HCT116 (cell line): ENCODE results near the gene MAU2.

Experiments
- ELF1 ChIP-seq: IDR thresholded peaks from 2 replicates; pipeline ENCODE4 v1.6.1; 2012; ENCODE audit warnings: low read depth, borderline replicate concordance
- EZH2 ChIP-seq: fragments of 200-600 bp; sonication (generic); IDR thresholded peaks from 2 replicates; pipeline ENCODE4 v1.6.1; 2017; ENCODE audit warnings: antibody characterized with exemption, mixed run types
- POLR2A ChIP-seq: IDR thresholded peaks from 2 replicates; pipeline ENCODE4 v1.7.0; 2011; ENCODE audit warnings: borderline replicate concordance; ENCODE audit not compliant: insufficient read depth, insufficient read length; ENCODE audit errors: extremely low read depth
- POLR2AphosphoS5 ChIP-seq: IDR thresholded peaks from 2 replicates; pipeline ENCODE4 v1.6.1; 2011; ENCODE audit warnings: mild to moderate bottlenecking, low read depth, low read length, moderate library complexity
- ZFX ChIP-seq: fragments of 450-650 bp; IDR thresholded peaks from 2 replicates; pipeline ENCODE4 v1.6.1; 2017
- TF ChIP-seq, protein P1 (sequence below): IDR thresholded peaks from 2 replicates; pipeline ENCODE4 v1.6.1; 2012; ENCODE audit warnings: low read depth
- TF ChIP-seq, protein P2 (sequence below), 3 experiments: fragments of 200-600 bp in 1 of 3; sonication (generic) in 1 of 3; IDR thresholded peaks in 2 of 3; conservative IDR thresholded peaks in 1 of 3; 2 replicates each; pipeline ENCODE4 v1.5.1; 2012 to 2017; ENCODE audit warnings: low read depth in 2 of 3, low read length in 2 of 3, antibody characterized with exemption in 1 of 3, borderline replicate concordance in 1 of 3, control low read depth in 1 of 3, mild to moderate bottlenecking in 1 of 3, mixed read lengths in 1 of 3, mixed run types in 1 of 3, moderate library complexity in 1 of 3; ENCODE audit not compliant: insufficient read depth in 1 of 3
- TF ChIP-seq, protein P3 (sequence below): IDR thresholded peaks from 2 replicates; pipeline ENCODE4 v1.6.1; 2012

DNA sequence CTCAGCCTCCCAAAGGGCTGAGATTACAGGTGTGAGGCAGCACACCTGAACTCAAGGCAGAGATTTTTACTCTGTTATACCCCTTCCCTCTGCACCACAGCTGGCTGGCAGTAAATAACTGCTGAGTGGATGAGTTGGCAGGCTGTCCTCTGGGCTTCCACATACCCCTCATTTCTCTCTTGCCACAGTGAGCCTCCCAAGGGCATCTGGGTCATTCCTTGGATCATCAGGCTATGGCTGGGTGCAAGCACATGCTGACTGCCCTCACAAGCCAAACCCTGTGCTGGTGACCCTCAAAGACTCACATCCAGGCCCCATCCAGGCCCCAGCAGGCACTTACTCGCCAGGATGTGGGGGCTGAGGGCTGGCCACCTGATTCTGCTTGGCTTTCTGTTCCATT, 4.5 kb upstream of the MAU2 start:
- TF ChIP-seq, protein P1, sequence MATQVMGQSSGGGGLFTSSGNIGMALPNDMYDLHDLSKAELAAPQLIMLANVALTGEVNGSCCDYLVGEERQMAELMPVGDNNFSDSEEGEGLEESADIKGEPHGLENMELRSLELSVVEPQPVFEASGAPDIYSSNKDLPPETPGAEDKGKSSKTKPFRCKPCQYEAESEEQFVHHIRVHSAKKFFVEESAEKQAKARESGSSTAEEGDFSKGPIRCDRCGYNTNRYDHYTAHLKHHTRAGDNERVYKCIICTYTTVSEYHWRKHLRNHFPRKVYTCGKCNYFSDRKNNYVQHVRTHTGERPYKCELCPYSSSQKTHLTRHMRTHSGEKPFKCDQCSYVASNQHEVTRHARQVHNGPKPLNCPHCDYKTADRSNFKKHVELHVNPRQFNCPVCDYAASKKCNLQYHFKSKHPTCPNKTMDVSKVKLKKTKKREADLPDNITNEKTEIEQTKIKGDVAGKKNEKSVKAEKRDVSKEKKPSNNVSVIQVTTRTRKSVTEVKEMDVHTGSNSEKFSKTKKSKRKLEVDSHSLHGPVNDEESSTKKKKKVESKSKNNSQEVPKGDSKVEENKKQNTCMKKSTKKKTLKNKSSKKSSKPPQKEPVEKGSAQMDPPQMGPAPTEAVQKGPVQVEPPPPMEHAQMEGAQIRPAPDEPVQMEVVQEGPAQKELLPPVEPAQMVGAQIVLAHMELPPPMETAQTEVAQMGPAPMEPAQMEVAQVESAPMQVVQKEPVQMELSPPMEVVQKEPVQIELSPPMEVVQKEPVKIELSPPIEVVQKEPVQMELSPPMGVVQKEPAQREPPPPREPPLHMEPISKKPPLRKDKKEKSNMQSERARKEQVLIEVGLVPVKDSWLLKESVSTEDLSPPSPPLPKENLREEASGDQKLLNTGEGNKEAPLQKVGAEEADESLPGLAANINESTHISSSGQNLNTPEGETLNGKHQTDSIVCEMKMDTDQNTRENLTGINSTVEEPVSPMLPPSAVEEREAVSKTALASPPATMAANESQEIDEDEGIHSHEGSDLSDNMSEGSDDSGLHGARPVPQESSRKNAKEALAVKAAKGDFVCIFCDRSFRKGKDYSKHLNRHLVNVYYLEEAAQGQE, result no peak
- TF ChIP-seq EZH2 (no peak), POLR2A (no peak), ELF1 (no peak), POLR2AphosphoS5 (no peak), ZFX (no peak)
- TF ChIP-seq, protein P2, sequence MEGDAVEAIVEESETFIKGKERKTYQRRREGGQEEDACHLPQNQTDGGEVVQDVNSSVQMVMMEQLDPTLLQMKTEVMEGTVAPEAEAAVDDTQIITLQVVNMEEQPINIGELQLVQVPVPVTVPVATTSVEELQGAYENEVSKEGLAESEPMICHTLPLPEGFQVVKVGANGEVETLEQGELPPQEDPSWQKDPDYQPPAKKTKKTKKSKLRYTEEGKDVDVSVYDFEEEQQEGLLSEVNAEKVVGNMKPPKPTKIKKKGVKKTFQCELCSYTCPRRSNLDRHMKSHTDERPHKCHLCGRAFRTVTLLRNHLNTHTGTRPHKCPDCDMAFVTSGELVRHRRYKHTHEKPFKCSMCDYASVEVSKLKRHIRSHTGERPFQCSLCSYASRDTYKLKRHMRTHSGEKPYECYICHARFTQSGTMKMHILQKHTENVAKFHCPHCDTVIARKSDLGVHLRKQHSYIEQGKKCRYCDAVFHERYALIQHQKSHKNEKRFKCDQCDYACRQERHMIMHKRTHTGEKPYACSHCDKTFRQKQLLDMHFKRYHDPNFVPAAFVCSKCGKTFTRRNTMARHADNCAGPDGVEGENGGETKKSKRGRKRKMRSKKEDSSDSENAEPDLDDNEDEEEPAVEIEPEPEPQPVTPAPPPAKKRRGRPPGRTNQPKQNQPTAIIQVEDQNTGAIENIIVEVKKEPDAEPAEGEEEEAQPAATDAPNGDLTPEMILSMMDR (IDR thresholded peaks at IDR 0.05 in 2 of 3, conservative IDR thresholded peaks at IDR 0.05 in 1 of 3; ENCODE audit: borderline replicate concordance in 1 of 3, insufficient read depth in 1 of 3, low read depth in 2 of 3, low read length in 2 of 3), result no peak
- TF ChIP-seq, protein P3, sequence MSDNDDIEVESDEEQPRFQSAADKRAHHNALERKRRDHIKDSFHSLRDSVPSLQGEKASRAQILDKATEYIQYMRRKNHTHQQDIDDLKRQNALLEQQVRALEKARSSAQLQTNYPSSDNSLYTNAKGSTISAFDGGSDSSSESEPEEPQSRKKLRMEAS, result no peak
